H9 (cell line): ENCODE results near the gene METTL9. TPM values are rescaled to one million over a fixed set of nuclear protein-coding genes. Genes with fewer than 3 reads are reported as not detected.
A peak's percentile ranks its signal among the peaks of the same experiment; 100 is the strongest.
"Not testable (repeated sequence)": the region's sequence is repeated elsewhere in the genome, so short reads cannot be mapped to it uniquely, and the experiment has no call there.

Experiments used
- DNase-seq: peaks from one replicate; pipeline ENCODE4 v3.0.0-alpha.2; 2017
- H2AFZ ChIP-seq: one replicate; pipeline ENCODE4 v1.6.1; 2013; ENCODE audit warnings: mild to moderate bottlenecking, low read length, control low read depth, moderate library complexity
- H2AK5ac ChIP-seq: 2 replicates; pipeline ENCODE4 v1.6.1; 2013; ENCODE audit warnings: low read length, control low read depth, mixed read lengths; ENCODE audit not compliant: insufficient read length
- H2BK120ac ChIP-seq: one replicate; pipeline ENCODE4 v1.6.1; 2013; ENCODE audit warnings: low read depth, mild to moderate bottlenecking, low read length, control low read depth, inconsistent platforms; ENCODE audit not compliant: poor library complexity, severe bottlenecking
- H2BK12ac ChIP-seq: 2 replicates; pipeline ENCODE4 v1.6.1; 2013; ENCODE audit warnings: low read length, control low read depth, mixed read lengths, low read depth; ENCODE audit not compliant: insufficient read length
- H2BK15ac ChIP-seq: 2 replicates; pipeline ENCODE4 v1.6.1; 2013; ENCODE audit warnings: low read depth, low read length, control low read depth
- H2BK20ac ChIP-seq: one replicate; pipeline ENCODE4 v1.6.1; 2013; ENCODE audit warnings: low read depth, mild to moderate bottlenecking, low read length, control low read depth, inconsistent platforms; ENCODE audit not compliant: poor library complexity, severe bottlenecking
- H2BK5ac ChIP-seq: 2 replicates; pipeline ENCODE4 v1.6.1; 2013; ENCODE audit warnings: low read length, control low read depth, mixed read lengths; ENCODE audit not compliant: insufficient read length
- H3K14ac ChIP-seq: 2 replicates; pipeline ENCODE4 v1.6.1; 2013; ENCODE audit warnings: low read length, control low read depth; ENCODE audit not compliant: insufficient read depth
- H3K18ac ChIP-seq: 2 replicates; pipeline ENCODE4 v1.6.1; 2013; ENCODE audit warnings: low read depth, mild to moderate bottlenecking, mixed read lengths, low read length, control low read depth; ENCODE audit not compliant: insufficient read length
- H3K23ac ChIP-seq: 2 replicates; pipeline ENCODE4 v1.6.1; 2013; ENCODE audit warnings: low read length, control low read depth, mixed read lengths, low read depth; ENCODE audit not compliant: insufficient read length
- H3K23me2 ChIP-seq: 2 replicates; pipeline ENCODE4 v1.6.1; 2013; ENCODE audit warnings: low read depth, mild to moderate bottlenecking, mixed read lengths, low read length, control low read depth; ENCODE audit not compliant: insufficient read length, poor library complexity, severe bottlenecking
- H3K27ac ChIP-seq: 2 replicates; pipeline ENCODE4 v1.5.1; 2013; ENCODE audit warnings: low read length, control low read depth, mixed read lengths, low read depth; ENCODE audit not compliant: insufficient read length
- H3K27me3 ChIP-seq: 2 replicates; pipeline ENCODE4 v1.6.1; 2013; ENCODE audit warnings: low read length, control low read depth, inconsistent platforms; ENCODE audit not compliant: insufficient read depth
- H3K4ac ChIP-seq: 2 replicates; pipeline ENCODE4 v1.6.1; 2013; ENCODE audit warnings: low read depth, mild to moderate bottlenecking, control low read depth, inconsistent platforms, low read length, moderate library complexity
- H3K4me1 ChIP-seq: 2 replicates; pipeline ENCODE4 v1.6.1; 2013; ENCODE audit warnings: low read length, control low read depth, inconsistent platforms; ENCODE audit not compliant: insufficient read depth
- H3K4me2 ChIP-seq: 2 replicates; pipeline ENCODE4 v1.6.1; 2013; ENCODE audit warnings: low read length, control low read depth, mixed read lengths; ENCODE audit not compliant: insufficient read length, insufficient read depth
- H3K56ac ChIP-seq: 2 replicates; pipeline ENCODE4 v1.6.1; 2013; ENCODE audit warnings: low read depth, mild to moderate bottlenecking, mixed read lengths, low read length, control low read depth; ENCODE audit not compliant: insufficient read length
- H3K79me1 ChIP-seq: 2 replicates; pipeline ENCODE4 v1.6.1; 2013; ENCODE audit warnings: low read depth, mild to moderate bottlenecking, moderate library complexity, low read length, control low read depth, inconsistent platforms; ENCODE audit not compliant: insufficient read depth, poor library complexity, severe bottlenecking
- H3K79me2 ChIP-seq: 2 replicates; pipeline ENCODE4 v1.6.1; 2013; ENCODE audit warnings: low read length, control low read depth, inconsistent platforms; ENCODE audit not compliant: insufficient read depth
- H3K9ac ChIP-seq: 2 replicates; pipeline ENCODE4 v1.6.1; 2013; ENCODE audit warnings: low read length, control low read depth, mixed read lengths; ENCODE audit not compliant: insufficient read length; ENCODE audit errors: extremely low read depth
- H3K9me3 ChIP-seq: one replicate; pipeline ENCODE4 v1.6.1; 2013; ENCODE audit warnings: low read depth, low read length, inconsistent platforms; ENCODE audit not compliant: control insufficient read depth
- H3T11ph ChIP-seq: one replicate; pipeline ENCODE4 v1.6.1; 2013; ENCODE audit warnings: mild to moderate bottlenecking, low read length, control low read depth, inconsistent platforms
- H4K20me1 ChIP-seq: one replicate; pipeline ENCODE4 v1.6.1; 2013; ENCODE audit not compliant: control insufficient read depth, insufficient read length, insufficient read depth
- H4K5ac ChIP-seq: 2 replicates; pipeline ENCODE4 v1.6.1; 2013; ENCODE audit warnings: low read depth, mild to moderate bottlenecking, mixed read lengths, low read length, control low read depth; ENCODE audit not compliant: insufficient read length
- H4K8ac ChIP-seq: replicated peaks from 2 replicates; pipeline ENCODE4 v1.6.1; 2013; ENCODE audit warnings: low read length, control low read depth, mixed read lengths, low read depth; ENCODE audit not compliant: insufficient read length
- H4K91ac ChIP-seq: 2 replicates; pipeline ENCODE4 v1.6.1; 2013; ENCODE audit warnings: low read depth, mild to moderate bottlenecking, moderate library complexity, mixed read lengths, low read length, control low read depth; ENCODE audit not compliant: insufficient read length
- H3K27ac Mint-ChIP-seq, 3 experiments: 2 replicates in 2 of 3; 3 replicates in 1 of 3; pipeline ENCODE4 v1.8.0; 2020 to 2021; ENCODE audit warnings: mixed read lengths in 3 of 3, mild to moderate bottlenecking in 1 of 3, moderate library complexity in 1 of 3
- H3K27me3 Mint-ChIP-seq: 2 replicates; pipeline ENCODE4 v1.8.0; 2021; ENCODE audit warnings: low read depth, mild to moderate bottlenecking, moderate library complexity, mixed read lengths
- H3K36me3 Mint-ChIP-seq, 3 experiments: 2 replicates in 2 of 3; 3 replicates in 1 of 3; pipeline ENCODE4 v1.8.0; 2020 to 2021; ENCODE audit warnings: low read depth in 3 of 3, mixed read lengths in 3 of 3; ENCODE audit not compliant: insufficient read depth in 1 of 3
- H3K4me1 Mint-ChIP-seq, 2 experiments: 2 replicates each; pipeline ENCODE4 v1.8.0; 2020; ENCODE audit warnings: mixed read lengths in 2 of 2
- H3K4me3 Mint-ChIP-seq, 2 experiments: 2 replicates in 1 of 2; 3 replicates in 1 of 2; pipeline ENCODE4 v1.8.0; 2020 to 2021; ENCODE audit warnings: mild to moderate bottlenecking in 2 of 2, mixed read lengths in 2 of 2, moderate library complexity in 1 of 2
- H3K9me3 Mint-ChIP-seq, 2 experiments: 2 replicates in 1 of 2; 3 replicates in 1 of 2; pipeline ENCODE4 v1.8.0; 2020; ENCODE audit warnings: mild to moderate bottlenecking in 2 of 2, mixed read lengths in 2 of 2, moderate library complexity in 1 of 2
- WGBS: extraction: QIAGEN DNeasy Blood & Tissue Kit; methylation state at CpG from one replicate; pipeline ENCODE4 v1.1.7; 2013; ENCODE audit warnings: missing lambda C conversion rate, low lambda C conversion rate, mixed read lengths; ENCODE audit not compliant: insufficient read length; ENCODE audit errors: extremely low coverage; 5-methylcytosine and 5-hydroxymethylcytosine counted together
- total RNA-seq: library from RNA; stranded (reverse); gene quantifications from 2 replicates; pipeline ENCODE4 v1.2.1, GENCODE V29; 2021
- TF ChIP-seq, protein P1 (sequence below): fragments of 200-600 bp; sonication (generic); conservative IDR thresholded peaks from 3 replicates; pipeline ENCODE4 v1.8.0; 2021; ENCODE audit warnings: antibody characterized with exemption, mild to moderate bottlenecking

METTL9 gene
- total RNA-seq, 1 experiment from 2014 or later, result 108 TPM

- H2BK20ac ChIP-seq, result no peak overlapping the region
- H3K18ac ChIP-seq, result no peak overlapping the region
- H2BK120ac ChIP-seq, result no peak overlapping the region
- H3K14ac ChIP-seq, result no peak overlapping the region
- H3K9me3 ChIP-seq, result no peaks in the 10 kb centered on the region
- H3K9ac ChIP-seq, result no peak overlapping the region
- no peak overlapping the region for H3T11ph ChIP-seq
- no peaks in the 10 kb centered on the region for H3K36me3 Mint-ChIP-seq
- H3K79me2 ChIP-seq, result no peaks in the 10 kb centered on the region
- H3K79me1 ChIP-seq, result no peaks in the 10 kb centered on the region
- no CpG with 5 or more reads among the region's 2 CpGs for WGBS
- H3K4me3 Mint-ChIP-seq, result no peak overlapping the region
- no peak overlapping the region for H4K91ac ChIP-seq
- TF ChIP-seq, protein P1, sequence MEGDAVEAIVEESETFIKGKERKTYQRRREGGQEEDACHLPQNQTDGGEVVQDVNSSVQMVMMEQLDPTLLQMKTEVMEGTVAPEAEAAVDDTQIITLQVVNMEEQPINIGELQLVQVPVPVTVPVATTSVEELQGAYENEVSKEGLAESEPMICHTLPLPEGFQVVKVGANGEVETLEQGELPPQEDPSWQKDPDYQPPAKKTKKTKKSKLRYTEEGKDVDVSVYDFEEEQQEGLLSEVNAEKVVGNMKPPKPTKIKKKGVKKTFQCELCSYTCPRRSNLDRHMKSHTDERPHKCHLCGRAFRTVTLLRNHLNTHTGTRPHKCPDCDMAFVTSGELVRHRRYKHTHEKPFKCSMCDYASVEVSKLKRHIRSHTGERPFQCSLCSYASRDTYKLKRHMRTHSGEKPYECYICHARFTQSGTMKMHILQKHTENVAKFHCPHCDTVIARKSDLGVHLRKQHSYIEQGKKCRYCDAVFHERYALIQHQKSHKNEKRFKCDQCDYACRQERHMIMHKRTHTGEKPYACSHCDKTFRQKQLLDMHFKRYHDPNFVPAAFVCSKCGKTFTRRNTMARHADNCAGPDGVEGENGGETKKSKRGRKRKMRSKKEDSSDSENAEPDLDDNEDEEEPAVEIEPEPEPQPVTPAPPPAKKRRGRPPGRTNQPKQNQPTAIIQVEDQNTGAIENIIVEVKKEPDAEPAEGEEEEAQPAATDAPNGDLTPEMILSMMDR, result no peak
- no peak overlapping the region for H2BK12ac ChIP-seq
- H3K9me3 Mint-ChIP-seq, result no peaks in the 10 kb centered on the region
- H3K23ac ChIP-seq, result no peak overlapping the region
- H3K4me2 ChIP-seq, result no peak overlapping the region
- H4K5ac ChIP-seq, result no peak overlapping the region
- H3K23me2 ChIP-seq, result no peaks in the 10 kb centered on the region
- H3K4me1 Mint-ChIP-seq, result no peaks in the 10 kb centered on the region
- no peaks in the 10 kb centered on the region for H3K4me1 ChIP-seq
- H2BK5ac ChIP-seq, result no peak overlapping the region
- H4K20me1 ChIP-seq, result no peaks in the 10 kb centered on the region
- no peak overlapping the region for H4K8ac ChIP-seq
- H2BK15ac ChIP-seq, result no peak overlapping the region
- no peak overlapping the region for H3K56ac ChIP-seq
- no peak for DNase-seq
- H3K27ac ChIP-seq, result no peak overlapping the region
- H3K27me3 ChIP-seq, result no peaks in the 10 kb centered on the region
- H3K27me3 Mint-ChIP-seq, result no peaks in the 10 kb centered on the region; the same call in 1 of the 2 replicates
- H2AK5ac ChIP-seq, result no peak overlapping the region
- no peak overlapping the region for H3K4ac ChIP-seq
- H3K27ac Mint-ChIP-seq, result no peak overlapping the region
- H2AFZ ChIP-seq, result no peak overlapping the region
These were observed 35.7 kb upstream of the METTL9 start for GRCh38 chr16:21563676-21564075.

DNA sequence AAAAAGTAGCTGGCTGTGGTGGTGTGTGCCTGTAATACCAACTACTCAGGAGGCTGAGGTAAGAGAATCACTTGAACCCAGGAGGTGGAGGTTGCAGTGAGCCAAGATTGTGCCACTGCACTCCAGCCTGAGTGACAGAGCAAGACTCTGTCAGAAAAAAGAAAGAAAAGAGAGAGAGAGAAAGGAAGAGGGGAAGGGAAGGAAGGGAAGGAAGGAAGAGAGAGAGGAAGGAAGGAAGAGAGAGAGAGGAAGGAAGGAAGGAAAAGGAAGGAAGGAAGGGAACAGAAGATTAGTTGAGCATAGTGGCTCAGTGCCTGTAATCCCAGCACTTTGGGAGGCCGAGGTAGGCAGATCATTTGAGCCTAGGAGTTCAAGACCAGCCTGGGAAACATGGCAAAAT lies 35.0 kb upstream of the METTL9 start:
- H3K79me1 ChIP-seq, H2AK5ac ChIP-seq, H4K91ac ChIP-seq, H3K18ac ChIP-seq, H3K14ac ChIP-seq, H3K27me3 Mint-ChIP-seq, H3K9ac ChIP-seq, H3K4me2 ChIP-seq, H3K23ac ChIP-seq, H3K56ac ChIP-seq, H3K4ac ChIP-seq, H4K8ac ChIP-seq, H2BK12ac ChIP-seq, H3K4me1 ChIP-seq, H3K4me3 Mint-ChIP-seq, H3K4me1 Mint-ChIP-seq, H3K27me3 ChIP-seq, H3K36me3 Mint-ChIP-seq, H4K5ac ChIP-seq, H2BK120ac ChIP-seq, H3K79me2 ChIP-seq, H2BK20ac ChIP-seq, H2BK15ac ChIP-seq, H2BK5ac ChIP-seq, H4K20me1 ChIP-seq, H3K9me3 Mint-ChIP-seq, H2AFZ ChIP-seq, H3T11ph ChIP-seq, DNase-seq, H3K23me2 ChIP-seq, H3K9me3 ChIP-seq, H3K27ac ChIP-seq: not testable (repeated sequence)
- 0 out of 7 replicates have a peak overlapping the region, but pooled peaks of 1 of the 3 experiments have one; percentile 5 for H3K27ac Mint-ChIP-seq
- WGBS, result no CpG with 5 or more reads among the region's 1 CpG
